Right lobe of liver (tissue), 4 donors: Measurements from ENCODE around the gene HECTD1.

Experiments
- CTCF ChIP-seq, 4 donors: fragments of 200-600 bp in 3 of 4; fragments of 450-650 bp in 1 of 4; IDR thresholded peaks; one replicate each; pipeline versions ENCODE4 v1.5.1 to v1.8.0; 2016 to 2022; ENCODE audit warnings: antibody characterized with exemption in 4 of 4, mild to moderate bottlenecking in 2 of 4
- POLR2A ChIP-seq: fragments of 450-650 bp; IDR thresholded peaks from one replicate; pipeline ENCODE4 v1.6.1; 2017; ENCODE audit warnings: antibody characterized with exemption, mild to moderate bottlenecking
- donor health status: DM: no; HTN: no; CAD: no.
- donor health status: DM: no; HTN: no; CAD: no.
- donor health status: DM: no; HTN: yes; CAD: no.

DNA sequence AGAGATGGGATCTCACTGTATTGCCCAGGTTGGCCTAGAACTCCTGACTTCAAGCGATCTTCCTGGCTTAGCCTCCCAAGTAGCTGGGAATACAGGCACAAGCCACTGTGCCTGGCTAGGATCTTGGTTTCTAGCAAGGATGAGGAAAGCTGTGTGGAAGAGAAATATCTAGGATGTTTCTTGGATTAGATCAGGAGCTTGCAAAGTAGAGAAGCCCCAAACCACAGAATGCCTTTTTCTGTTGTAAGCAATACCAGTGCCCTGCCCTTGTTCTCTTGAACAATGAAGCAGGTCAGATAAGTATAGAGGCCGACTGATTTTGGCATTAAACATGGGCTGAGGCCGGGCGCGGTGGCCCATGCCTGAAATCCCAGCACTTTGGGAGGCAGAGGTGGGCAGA lies 137.2 kb downstream of the HECTD1 start:
- no peak for TF ChIP-seq CTCF (IDR thresholded peaks at IDR 0.05)
- no peak for TF ChIP-seq POLR2A
